NOMO-1 (cell line): ENCODE results near the gene CCR7.
A peak's percentile ranks its signal among the peaks of the same experiment; 100 is the strongest.
"Not testable (repeated sequence)": the region's sequence is repeated elsewhere in the genome, so short reads cannot be mapped to it uniquely, and the experiment has no call there.

Experiments
- DNase-seq, 2 experiments: peaks; one replicate each; lab custom pipeline; 2025; ENCODE audit not compliant: unreplicated experiment in 2 of 2; lab: John Stamatoyannopoulos, UW

The CCR7 gene

DNA sequence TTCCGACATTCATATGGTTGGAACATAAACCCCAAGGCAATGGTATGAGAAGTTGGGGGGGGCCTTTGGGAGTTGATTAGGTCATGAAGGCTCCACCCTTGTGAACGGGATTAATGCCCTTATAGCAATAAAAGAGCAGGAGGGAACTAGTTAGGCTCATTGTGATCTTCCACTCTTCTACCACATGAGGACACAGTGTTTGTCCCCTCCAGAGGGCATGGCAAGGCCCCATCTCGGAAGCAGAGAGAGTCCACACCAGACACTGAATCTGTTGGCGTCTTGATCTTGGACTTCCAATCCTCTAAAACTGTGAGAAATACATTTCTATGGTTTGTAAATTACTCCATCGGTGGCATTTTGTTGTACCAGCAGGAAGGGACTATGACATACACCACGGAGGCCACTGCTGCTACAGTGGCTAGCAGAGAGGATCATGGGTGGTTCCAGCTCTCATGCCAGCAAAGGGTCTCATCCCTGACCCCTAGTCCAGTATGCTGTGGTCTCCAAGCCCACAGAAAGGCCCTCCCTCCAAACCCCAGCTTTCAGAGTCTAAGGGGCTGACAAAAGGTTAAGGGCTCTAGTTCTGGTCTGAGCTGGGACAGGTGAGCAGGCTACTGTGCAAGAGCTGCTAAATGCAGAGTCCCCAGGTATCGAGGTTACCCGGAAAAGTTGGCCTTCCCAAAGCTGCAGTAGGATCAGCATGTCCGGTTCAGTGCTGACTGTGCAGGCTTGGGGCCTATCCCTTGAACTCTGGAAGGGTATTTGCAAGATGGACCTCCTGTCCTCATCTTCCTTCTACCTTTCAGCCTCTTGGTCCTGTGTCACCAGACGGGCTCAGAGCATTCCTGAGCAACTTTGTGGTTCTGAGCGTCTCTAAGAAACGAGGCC, 12.2 kb downstream of the CCR7 start:
- DNase-seq = no peak

DNA sequence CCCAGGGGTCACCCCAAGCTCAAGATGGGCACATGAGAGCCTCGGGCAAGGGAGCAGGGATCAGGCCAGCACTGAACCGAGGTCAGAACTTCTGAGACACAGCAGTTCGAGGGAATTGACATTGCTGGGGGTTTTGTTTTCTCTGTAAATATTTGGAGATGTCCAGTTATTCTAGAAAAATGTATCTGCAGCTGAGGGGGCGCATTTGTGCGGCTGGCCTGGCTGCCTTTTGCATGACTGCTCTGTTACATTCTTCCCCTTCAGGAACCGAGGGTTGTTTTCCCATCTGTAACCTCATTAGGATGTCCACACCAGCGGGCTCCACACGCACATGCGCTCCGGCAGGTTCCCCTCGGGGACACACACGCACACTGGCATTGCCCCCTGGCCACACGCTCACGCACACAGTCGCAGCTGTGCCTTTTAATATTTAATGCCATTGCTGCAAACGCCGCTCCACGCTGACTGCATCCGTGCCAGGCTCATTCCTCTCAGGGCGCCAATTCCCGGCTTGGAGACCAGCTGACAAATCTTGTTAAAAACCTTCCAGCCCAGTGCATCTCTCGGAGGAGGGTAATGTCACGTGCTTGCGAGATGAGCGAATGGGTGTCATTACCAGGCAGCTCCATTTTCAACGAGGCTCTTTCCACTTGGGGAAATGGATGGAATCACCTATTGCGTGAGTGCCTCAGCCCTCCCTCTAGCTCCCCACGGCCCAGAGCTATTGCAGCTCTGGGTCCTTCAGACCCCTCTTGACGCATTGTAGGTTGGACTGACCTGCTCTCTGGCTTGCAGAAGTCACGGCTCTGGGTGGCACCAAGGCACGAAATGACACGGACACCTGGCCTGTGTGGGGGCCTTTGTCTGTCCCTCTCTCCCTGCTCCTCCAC, 13.1 kb downstream of the CCR7 start:
- DNase-seq = no peak

DNA sequence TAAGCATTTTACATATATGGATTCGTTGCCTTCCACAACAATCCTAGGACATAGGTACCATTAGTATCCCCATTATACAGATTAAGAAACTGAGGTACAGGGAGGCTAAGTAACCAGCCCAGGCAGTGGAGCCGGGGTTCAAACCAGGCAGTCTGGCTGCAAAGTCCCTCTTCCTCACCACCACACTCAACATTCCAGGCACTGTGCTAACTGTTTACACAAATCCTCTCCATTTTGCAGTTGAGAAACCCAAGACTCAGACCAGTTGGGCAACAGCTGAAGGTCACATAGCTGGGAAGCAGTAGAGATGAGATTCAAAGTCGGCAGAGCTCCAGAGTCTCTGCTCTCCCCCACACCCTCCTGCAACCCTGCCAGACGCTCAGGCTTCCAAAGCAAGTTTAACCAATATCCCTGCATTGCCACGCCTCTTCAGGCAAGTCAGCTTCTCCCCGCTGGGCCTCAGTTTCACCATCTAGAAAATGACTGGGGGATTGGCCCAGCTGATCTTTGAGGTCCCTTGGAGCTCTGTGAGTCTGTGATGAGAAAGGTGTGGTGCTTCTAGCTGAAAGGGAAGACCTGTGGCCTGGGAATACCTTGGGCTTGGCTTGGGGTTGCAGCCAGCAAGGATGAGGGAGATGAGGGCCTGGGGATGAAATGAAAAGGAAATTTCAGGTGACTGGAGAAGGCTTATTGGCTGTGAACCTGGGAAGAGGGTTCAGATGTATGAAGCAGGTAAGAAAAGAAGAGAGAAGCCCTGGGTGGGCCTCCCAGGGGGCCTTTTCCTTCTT, 14.0 kb downstream of the CCR7 start:
- no peak for DNase-seq

DNA sequence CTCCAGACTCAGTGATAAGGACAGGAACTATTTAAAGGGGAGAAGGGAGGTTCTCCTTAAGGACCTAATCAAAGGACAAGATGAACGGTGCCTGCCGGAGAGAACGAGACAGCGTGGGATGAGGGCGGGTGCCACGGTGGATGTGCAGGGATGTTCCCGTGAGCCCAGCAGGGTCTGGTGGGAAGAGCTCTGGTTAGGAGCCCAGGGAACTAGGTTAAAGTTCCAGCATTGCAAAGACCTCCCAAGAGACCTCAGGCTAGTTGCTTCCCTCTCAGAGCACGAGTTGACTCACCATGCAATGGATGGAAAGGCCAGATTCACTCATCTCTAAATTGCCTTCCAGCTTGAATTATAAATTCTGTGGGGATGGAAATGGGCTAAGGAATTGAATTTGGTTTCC, 14.7 kb downstream of the CCR7 start:
- DNase-seq = no peak

DNA sequence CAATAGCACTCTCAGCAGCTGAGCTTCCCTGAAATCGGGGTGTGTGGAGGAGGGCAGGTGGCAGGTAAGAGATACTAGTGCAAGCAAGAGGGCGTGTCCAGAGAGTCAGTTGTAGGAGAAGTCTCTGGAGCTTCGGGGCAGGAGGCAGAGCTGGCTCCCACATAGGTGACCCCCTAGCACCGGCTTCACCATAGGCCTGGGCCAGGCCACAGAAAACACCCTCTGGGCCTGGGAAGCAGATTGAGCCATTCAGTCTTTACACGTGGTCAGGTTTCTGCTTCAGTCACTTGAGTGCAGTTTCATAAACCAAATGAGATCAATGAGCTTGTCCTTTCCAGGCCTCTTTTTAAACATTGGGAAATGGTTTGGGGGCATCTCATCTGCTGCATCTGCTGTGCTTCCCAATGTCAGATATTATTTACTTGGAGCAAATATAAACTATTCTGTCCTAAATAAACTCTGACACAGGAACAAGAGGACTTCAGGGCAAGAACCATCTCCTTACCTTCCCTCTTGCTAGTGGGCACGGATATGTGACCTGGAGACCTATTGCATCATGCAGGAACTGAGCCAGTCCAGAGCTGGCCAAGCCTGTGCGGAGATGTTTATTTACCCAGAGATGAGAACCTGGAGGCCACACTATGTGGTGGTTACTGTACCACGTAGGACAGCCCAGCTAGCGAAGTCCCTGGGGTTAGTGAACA, 16.1 kb downstream of the CCR7 start:
- DNase-seq = no peak

DNA sequence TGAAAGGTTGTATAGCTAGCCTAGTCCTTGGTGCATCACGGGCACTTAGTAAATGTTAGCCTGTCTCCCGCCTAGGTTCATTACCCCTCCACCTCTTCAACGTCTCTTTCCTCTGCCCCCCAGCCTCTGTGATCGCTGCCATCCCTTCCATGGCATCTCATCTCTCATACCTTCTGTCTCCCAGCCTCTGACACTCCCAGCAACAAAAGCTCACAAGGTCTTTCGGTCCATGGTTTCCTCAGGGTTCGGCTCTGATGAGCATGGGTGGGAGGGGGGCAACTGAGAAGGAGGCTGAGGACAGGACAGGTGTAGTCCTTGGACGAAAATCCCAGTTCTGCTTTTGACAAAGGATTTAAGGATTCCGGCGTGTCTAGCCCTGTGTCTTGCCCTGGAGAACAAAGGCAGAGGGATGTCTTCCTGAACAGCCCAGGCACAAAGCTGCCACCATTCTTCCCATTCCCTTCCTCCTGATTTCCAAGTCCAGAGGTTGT, 16.7 kb downstream of the CCR7 start:
- no peak for DNase-seq

DNA sequence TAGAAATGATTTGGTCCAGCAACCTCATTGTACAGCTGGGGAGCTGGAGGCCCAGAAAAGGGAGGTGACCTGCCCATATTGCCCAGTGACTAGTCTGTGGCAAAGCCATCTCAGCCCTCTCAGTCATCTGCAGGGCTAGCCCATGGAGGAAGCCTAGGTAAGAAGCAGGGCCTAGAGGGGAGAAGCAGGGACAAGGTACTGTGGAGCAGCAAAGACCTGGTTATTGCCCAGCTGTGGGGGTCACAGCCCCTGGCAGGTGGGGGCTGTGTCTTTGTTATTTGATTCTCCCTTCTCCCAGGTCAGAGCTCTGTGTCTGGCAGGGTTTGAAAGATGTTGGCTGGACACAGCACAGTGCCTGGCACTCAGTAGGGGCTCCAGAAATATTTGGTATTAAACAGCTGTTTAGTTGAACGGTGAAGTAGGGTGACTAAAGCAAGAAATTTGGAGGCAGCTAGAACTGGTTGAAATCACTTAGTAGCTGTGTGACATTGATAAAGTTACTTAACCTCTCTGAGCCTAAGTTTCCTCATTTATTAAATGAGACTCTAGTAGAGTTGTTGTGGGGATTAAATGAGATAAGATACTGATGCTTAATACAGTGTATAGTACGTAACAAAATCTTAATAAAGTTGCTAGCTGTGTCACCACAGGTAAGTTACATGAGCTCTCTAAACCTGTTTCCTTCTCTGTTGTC, 17.3 kb downstream of the CCR7 start:
- no peak for DNase-seq

DNA sequence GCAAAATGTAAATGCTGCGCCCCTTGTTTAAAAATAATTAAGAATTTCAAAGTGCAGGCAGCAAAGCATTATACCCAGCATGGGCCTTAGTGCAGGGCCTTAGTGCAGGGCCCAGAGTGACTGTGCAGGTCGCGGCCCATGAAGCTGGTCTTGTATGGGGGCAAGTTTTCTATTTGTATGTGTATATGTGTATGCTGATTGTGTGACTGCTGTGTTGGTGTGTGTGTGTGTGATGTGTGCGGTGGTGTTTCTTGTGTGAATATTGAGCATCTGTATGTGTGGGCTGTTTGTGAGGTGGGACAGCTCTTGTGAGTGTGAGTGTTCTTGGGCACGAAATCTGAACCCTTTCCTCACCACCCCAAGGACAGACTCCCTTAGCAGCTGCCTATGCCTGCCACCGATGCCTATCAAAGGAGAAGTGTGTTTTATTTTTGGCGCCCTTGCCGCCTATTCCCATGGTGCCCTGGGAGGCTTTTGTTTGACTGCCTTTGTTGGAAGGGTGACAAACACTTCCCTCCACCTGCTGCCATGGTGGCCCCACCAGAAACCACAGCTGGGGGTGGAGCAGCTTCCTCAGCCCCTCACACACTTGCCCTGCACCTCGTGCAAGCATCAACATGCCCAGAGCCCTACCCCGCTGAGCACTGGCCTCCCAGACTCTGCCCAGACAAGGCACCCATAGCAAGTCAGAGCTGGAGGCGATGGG, 18.0 kb downstream of the CCR7 start:
- peak; percentile 81 to 82 for DNase-seq

DNA sequence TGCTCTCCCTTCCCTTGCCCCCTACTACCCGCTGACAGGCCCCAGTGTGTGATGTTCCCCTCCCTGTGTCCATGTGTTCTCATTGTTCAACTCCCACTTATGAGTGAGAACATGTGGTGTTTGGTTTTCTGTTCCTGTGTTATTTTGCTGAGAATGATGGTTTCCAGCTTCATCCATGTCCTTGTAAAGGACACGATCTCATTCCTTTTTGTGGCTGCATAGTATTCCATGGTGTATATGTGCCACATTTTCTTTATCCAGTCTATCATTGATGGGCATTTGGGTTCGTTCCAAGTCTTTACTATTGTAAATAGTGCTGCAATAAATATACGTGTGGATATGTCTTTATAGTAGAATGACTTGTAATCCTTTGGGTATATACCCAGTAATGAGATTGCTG, 18.8 kb downstream of the CCR7 start:
- not testable (repeated sequence) for DNase-seq

DNA sequence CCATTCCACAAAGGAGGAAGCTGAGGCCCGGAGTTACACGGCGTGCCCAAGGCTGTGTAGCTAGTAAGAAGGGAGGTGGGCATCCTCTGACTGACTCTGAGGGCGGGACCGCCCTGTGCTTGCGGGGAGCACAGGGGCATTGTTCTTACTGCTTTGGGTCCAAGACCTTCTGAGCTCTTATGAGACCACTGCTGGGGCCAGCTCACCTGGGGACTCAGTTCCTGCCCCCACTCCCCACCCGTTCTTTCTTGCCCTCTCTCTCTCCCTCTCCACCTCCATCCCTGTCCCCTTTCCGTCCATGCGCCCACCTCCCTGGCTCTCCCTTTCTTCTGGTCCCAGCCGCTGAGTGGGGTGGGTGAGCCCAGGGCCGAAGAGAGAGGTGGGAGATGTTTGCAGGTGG, 19.6 kb downstream of the CCR7 start:
- no peak for DNase-seq

DNA sequence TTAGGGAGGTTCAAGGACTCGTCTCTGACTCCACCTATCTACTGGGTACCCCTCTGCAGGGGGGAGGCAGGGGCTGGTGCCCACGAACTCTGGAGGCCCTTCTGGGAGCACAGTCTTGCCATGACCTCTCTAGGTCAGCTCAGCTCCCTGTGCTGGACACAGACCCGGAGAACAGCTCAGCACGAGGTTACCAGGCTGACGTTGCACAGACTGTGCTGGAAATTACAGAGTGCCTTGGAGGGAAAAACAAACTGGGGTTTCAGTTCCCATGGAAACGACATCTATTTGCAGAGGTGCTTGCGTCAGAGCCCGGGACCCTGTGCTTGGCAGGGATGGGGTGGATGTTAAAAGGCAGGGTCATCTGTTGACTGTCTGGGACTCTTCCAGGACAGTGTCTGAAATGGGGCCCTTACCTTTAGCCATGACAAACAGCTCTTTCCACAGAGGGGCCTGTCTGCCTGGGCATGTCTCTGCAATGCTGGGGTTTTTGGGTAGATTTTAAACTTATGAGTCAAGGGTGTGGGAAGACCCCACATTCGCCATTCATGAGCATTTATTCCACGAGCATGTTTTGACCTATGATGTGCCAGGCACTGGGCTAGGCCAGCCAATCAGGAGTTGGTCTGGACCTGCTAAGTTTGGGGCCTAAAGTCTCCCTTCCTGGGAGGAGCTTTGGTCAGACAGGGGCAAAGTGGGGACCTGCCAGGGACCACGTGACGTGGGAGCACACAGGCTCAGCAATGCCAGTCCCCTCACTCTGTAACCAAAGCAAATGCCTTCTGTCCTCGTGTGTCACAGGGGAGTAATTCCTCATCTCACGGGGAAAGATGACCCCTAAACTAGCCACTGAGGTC, 22.5 kb downstream of the CCR7 start:
- DNase-seq = peak; percentile 30 to 64

DNA sequence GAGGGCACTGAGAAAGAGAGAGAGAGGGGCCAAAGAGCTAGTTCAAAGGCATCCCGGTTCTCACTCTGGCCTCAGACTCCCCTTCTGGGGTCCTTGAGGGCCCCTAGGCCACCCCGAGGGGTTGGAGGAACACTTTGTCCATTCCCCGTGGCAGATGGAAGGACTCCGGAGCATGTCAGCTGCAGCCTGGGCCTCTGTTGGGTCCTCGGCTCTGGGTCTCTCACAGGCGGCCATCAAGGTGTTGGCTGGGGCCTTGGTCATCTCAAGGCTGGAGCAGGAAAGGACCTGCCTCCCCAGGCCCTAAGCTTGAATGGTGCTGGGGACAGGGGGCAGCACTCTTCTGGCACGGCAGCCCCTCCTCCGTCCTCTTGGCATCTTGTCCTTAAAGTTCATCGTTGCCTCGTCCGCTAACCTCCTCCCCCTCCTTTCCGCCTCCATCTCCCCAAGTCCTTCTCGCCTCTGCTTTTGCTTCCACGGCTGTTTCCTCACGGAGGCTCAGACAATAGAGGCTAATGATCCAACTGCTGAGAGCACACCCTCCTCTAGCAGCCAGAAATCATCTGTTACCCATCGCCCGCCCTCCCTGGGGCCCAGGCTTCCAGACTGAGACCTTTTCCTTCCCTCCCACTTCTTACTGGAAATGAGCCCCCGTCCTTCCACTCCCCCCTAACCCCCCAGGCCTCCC, 23.3 kb downstream of the CCR7 start:
- no peak for DNase-seq

DNA sequence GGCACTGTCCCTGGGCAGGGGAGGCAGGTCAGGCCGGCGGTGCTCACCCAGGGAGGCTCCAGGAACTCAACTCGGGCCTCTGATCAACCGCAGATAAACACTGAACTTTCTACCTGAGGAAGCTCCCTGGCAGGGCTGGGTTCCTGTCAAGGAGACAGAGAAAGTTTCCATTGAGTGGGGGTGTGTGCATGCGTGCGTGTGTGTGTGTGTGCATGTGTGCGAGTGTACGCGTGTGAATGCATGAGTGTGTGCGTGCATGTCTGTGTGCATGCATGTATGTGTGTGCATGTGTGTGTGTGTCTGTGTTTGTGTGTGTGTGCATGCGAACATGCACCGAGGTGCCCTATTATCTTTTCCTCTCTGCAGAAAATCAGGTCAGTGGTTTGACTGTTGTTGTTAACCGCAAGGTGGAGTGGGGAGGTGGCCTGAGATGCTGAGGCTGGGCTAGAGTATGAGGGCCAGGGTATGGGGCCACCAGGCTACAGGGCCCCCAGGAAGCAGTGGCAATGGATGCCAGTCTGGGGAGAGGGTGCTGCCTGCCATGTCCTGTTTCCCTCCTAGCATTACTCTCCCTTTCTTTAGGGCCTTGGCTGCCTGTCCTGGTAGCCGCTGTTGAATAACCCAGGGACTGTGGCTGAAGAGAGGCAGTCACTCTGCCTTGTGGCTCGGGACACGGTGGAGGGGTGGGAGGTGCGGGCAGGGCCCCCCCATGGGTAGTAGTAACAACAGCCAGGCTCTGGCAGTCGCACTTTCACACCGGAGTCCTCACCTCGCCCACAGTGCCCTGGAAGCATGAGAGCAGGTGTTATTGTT, 24.0 kb downstream of the CCR7 start:
- DNase-seq = no peak

DNA sequence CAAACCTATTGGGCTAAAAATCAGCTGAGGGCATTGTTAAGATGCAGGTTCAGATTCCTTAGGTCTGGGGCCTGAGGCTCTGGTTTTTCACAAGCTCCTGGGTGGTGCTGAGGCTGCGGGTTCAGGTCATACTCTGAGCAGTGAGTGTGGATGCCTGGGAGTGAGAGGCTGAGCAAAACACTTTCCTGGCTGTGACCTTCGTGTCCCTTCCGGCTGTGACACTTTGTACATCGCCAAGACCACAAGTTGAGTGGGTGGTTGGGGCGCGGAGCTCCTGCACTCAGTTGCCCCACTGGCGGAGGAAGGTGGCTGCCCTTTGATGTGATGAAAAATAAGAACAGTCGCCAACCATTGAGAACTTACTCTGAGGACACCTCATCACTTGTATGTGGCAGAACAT, 24.8 kb downstream of the CCR7 start:
- DNase-seq = no peak

DNA sequence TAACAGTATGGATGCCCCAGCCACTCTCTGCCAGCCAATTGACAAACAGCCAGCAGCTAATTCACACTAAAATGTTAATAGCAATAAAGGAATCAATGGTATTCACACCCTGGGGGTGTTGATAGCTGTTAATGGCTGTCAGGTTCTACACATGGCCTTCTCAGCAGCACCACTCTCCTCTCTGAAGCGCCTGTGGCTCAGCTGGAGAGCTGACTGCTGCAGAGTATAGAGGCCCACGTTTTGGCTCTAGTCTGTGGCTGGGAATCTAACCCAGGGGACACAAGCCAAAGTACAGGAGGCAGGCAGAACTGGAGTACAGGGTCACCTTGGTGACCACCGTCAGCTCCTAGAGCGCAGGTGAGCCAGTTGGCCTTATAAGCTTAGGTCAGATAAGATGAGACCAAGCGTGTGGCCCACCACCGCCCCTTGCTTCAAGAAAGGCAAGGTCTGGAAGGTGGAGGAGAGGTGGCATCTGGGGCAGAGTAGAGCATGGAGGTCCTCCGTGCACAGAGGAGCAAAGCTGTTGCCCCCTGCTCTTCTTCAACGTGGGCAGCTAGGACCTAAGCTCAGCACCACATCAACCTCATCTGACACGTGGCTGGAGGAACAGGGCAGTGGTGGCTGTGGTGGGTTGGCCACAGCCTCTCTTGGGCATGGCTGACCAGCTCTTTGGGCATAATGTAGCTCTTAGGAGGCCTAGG, 25.4 kb downstream of the CCR7 start:
- no peak for DNase-seq
